Body of pancreas (tissue), 4 donors: ENCODE data around the gene OR3A1.

Source experiments
- CTCF ChIP-seq, 7 experiments: fragments of 450-650 bp in 4 of 7; fragments of 200-600 bp in 3 of 7; sonication (generic) in 3 of 7; IDR thresholded peaks; one replicate each; pipeline ENCODE4 v1.5.1; 2016 to 2019; ENCODE audit warnings: antibody characterized with exemption in 7 of 7
- POLR2A ChIP-seq, 3 donors: fragments of 450-650 bp; IDR thresholded peaks; one replicate each; pipeline ENCODE4 v1.6.1; 2016; ENCODE audit warnings: antibody characterized with exemption in 3 of 3, mild to moderate bottlenecking in 2 of 3

GRCh38 chr17:3260163-3260562 is 38.0 kb downstream of the OR3A1 start:
- TF ChIP-seq CTCF (IDR thresholded peaks at IDR 0.05) (no peak), POLR2A (IDR thresholded peaks at IDR 0.05) (no peak)
